Activated naive CD8-positive, alpha-beta T cell treated with anti-CD3 and anti-CD28 coated beads, Interleukin-2, amount 10 ng/mL, durations not matched to agents 7 days and 5 days (primary cell): Measurements from ENCODE around the gene PKD1. TPM values are rescaled to one million over a fixed set of nuclear protein-coding genes. Genes with fewer than 3 reads are reported as not detected.

Source experiments
- ATAC-seq: fragments of 150-1000 bp; cut with Tn5 transposase; one replicate; pipeline ENCODE4 v1.10.0; 2021; ENCODE audit warnings: low read depth, moderate library complexity
- POLR2A ChIA-PET: fragments of 350-600 bp; sonication (Branson Sonifier 250); formaldehyde crosslinking; loops from one replicate; lab custom pipeline; 2021; ENCODE audit warnings: antibody characterized with exemption; lab: Charles Lee
- DNase-seq: peaks from one replicate; pipeline ENCODE4 v3.0.0; 2021
- H3K27ac Mint-ChIP-seq: one replicate; pipeline ENCODE4 v1.8.0; 2022; ENCODE audit warnings: mild to moderate bottlenecking, mixed read lengths
- H3K27me3 Mint-ChIP-seq: one replicate; pipeline ENCODE4 v1.8.0; 2022; ENCODE audit warnings: mild to moderate bottlenecking, moderate library complexity, mixed read lengths
- H3K36me3 Mint-ChIP-seq: one replicate; pipeline ENCODE4 v1.8.0; 2021; ENCODE audit warnings: mild to moderate bottlenecking, mixed read lengths
- H3K4me1 Mint-ChIP-seq: one replicate; pipeline ENCODE4 v1.8.0; 2021; ENCODE audit warnings: mixed read lengths
- H3K4me3 Mint-ChIP-seq: one replicate; pipeline ENCODE4 v1.8.0; 2022; ENCODE audit warnings: mild to moderate bottlenecking, moderate library complexity, mixed read lengths
- H3K9me3 Mint-ChIP-seq: one replicate; pipeline ENCODE4 v1.8.0; 2021; ENCODE audit warnings: mixed read lengths
- total RNA-seq, 2 experiments: library from RNA; stranded (reverse); gene quantifications; one replicate each; pipeline ENCODE4 v1.2.3, GENCODE V29; 2021

The PKD1 gene
- total RNA-seq, 2 experiments from 2014 or later: 95.5 to 97.3 TPM

DNA sequence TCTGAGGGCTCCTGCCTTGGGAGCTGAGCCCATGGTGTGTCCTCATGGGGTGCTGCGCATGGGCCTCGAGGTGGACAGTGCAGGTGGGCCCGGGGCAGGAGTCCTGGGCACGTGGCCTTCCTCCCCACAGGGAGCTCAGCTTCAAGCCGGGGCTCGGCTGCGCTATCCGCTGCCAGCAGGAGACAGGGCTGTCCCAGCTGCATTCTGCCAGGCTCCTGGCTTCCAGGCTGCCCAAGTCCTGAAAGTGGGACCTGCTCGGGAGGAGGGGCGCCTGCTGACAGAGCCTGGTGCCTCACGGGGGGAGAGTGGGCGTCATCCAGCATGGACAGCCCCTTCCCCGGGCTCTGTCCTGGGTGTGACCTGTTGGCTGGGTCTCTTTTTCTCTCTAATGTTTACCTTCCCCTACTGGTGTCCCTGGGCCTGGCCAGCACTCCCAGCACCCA, 27.0 kb upstream of the PKD1 start:
- Mint-ChIP-seq H3K4me1 (peaks cover 3% of the 10 kb centered on the region), H3K4me3 (no peak overlapping the region), H3K27ac (no peak overlapping the region), H3K36me3 (peaks cover 18% of the 10 kb centered on the region), H3K9me3 (no peaks in the 10 kb centered on the region), H3K27me3 (no peaks in the 10 kb centered on the region)
- ATAC-seq (no peak), DNase-seq (no peak)
- POLR2A ChIA-PET: no interaction called here

DNA sequence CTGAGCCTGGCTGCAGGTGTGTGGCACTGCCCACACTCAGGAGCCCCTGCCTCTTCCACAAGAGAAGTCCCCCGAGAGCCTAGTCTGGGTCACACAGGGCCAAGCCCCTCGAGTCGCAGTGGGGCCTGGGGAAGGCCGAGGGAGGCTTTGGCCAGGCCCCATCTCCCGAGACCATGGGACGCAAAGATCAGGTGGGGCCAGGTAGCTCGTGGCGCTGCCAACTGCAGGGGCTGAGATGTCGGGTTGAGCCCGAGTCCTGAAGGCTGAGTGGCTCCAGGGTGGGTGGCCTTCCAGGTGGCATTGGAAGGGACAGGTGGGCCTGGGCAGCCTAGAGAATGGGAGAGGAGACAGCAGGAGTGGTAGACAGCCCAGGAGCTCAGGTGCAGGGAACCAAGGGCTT, 26.2 kb upstream of the PKD1 start:
- Mint-ChIP-seq H3K27ac (no peak overlapping the region), H3K27me3 (no peaks in the 10 kb centered on the region), H3K9me3 (no peaks in the 10 kb centered on the region), H3K4me3 (no peak overlapping the region), H3K4me1 (peaks cover 9% of the 10 kb centered on the region), H3K36me3 (peaks cover 18% of the 10 kb centered on the region)
- POLR2A ChIA-PET: no interaction called here
- DNase-seq (no peak), ATAC-seq (no peak)

DNA sequence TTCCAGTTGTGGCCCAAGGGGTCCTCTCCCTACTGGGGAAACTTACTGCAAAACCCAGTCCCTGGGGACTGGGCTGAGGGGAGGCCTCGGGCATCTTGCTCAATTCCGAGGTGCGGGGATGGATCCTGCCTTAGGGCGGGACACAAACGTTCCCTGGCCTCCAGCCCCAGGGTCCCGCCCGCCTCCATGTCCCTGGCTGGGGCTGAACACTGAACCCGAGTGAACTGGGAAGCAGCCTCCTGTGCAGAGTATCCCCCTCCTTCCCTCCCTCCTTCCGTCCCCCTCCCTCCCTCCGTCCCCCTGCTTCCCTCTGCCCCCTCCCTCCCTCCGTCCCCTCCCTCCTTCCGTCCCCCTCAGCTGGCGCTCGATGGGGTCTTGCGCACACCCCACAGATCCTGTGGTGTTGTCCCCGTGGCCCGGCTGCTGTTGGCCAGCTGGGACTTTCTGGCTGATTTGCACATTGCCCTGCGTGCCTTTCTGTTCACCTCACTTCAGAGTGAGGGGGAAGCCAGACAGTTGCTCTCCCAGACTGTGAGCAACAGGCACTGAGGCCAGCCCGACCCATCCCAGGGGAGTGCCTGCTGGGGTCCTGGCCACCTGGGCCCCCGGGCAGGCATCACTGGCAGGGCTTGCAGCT, 25.3 kb upstream of the PKD1 start:
- Mint-ChIP-seq H3K27me3 (no peaks in the 10 kb centered on the region), H3K4me1 (peaks cover 16% of the 10 kb centered on the region), H3K9me3 (no peaks in the 10 kb centered on the region), H3K27ac (no peak overlapping the region), H3K4me3 (no peak overlapping the region), H3K36me3 (peaks cover 17% of the 10 kb centered on the region)
- ATAC-seq (no peak), DNase-seq (no peak)
- POLR2A ChIA-PET: no interaction called here

GRCh38 chr16:2159175-2159838, 23.6 kb upstream of the PKD1 start:
- POLR2A ChIA-PET: no interaction called here
- Mint-ChIP-seq H3K4me3 (no peak overlapping the region), H3K36me3 (peaks cover 12% of the 10 kb centered on the region), H3K4me1 (peaks cover 17% of the 10 kb centered on the region), H3K27ac (no peak overlapping the region), H3K27me3 (no peaks in the 10 kb centered on the region), H3K9me3 (no peaks in the 10 kb centered on the region)
- DNase-seq: no peak
- no peak for ATAC-seq

- POLR2A ChIA-PET: no interaction called here
- Mint-ChIP-seq H3K27me3 (no peaks in the 10 kb centered on the region), H3K4me1 (peaks cover 21% of the 10 kb centered on the region), H3K27ac (no peak overlapping the region), H3K36me3 (peaks cover 12% of the 10 kb centered on the region), H3K9me3 (no peaks in the 10 kb centered on the region), H3K4me3 (no peak overlapping the region)
- DNase-seq (no peak), ATAC-seq (no peak)
These were observed 22.6 kb upstream of the PKD1 start for GRCh38 chr16:2158262-2158638.

DNA sequence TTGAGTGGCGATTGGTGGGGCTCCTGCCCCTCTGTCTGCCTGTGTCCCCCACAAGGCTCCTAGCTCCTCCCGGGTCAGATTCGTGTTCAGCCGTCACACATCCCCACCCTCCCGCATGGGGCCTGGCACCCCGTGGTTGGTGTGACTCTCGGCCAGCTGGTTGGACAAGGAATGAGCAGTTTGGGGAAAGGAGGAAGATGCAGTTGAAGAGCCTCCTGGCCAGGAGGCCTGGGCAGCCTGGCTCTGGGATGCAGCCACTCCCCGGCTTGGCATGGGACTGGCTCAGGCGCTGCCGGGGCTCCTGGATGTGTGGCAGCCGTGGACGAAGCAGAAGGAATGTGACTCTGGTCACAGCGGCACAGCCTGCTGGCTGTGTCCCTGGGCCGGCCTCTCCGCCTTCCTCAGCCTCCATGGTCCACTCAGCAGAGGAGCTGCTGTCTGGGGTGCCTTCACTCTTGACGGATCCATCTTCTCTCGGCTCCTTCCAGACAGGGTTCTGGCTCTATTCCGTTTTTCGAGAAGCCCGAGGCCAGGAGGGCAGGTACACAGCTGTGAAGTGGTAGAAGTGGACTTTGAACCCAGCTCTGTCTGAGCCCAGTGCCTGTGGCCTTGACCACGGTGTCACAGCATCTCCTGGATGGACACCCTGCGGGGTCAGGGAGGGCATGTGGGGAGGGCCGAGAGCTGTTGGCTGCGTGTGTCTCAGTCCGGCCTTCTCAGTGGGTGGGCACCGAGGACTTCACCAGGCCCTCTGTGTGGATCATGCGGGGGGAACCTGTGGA, 22.0 kb upstream of the PKD1 start:
- Mint-ChIP-seq H3K9me3 (no peaks in the 10 kb centered on the region), H3K27me3 (no peaks in the 10 kb centered on the region), H3K36me3 (peaks cover 10% of the 10 kb centered on the region), H3K27ac (no peak overlapping the region), H3K4me1 (peaks cover 21% of the 10 kb centered on the region), H3K4me3 (peak overlapping the region; percentile 97)
- ATAC-seq (no peak), DNase-seq (no peak)
- POLR2A ChIA-PET: no interaction called here

GRCh38 chr16:2156849-2157224, 21.1 kb upstream of the PKD1 start:
- H3K9me3 Mint-ChIP-seq: no peaks in the 10 kb centered on the region
- POLR2A ChIA-PET: no interaction called here
- peaks cover 7% of the 10 kb centered on the region for H3K36me3 Mint-ChIP-seq
- H3K27me3 Mint-ChIP-seq: no peaks in the 10 kb centered on the region
- ATAC-seq (no peak), DNase-seq (no peak)
- H3K4me1 Mint-ChIP-seq: peaks cover 21% of the 10 kb centered on the region
- H3K4me3 Mint-ChIP-seq: peak overlapping the region; percentile 97
- H3K27ac Mint-ChIP-seq: peak overlapping the region; percentile 92

GRCh38 chr16:2155977-2156848, 20.5 kb upstream of the PKD1 start:
- POLR2A ChIA-PET: interaction anchor here (0.5 to 3.8 kb wide), 55 partner anchors 10 to 683 kb away, joined by 3 to 32 read pairs (median 5); partner anchors contain the start of genes BRICD5, CCNF, ECI1 and JPT2
- no peaks in the 10 kb centered on the region for H3K27me3 Mint-ChIP-seq
- peaks cover 9% of the 10 kb centered on the region for H3K36me3 Mint-ChIP-seq
- no peaks in the 10 kb centered on the region for H3K9me3 Mint-ChIP-seq
- H3K27ac Mint-ChIP-seq: peak overlapping the region; percentile 92
- peak; percentile 51 for DNase-seq
- peak overlapping the region; percentile 97 for H3K4me3 Mint-ChIP-seq
- ATAC-seq: no peak
- peaks cover 24% of the 10 kb centered on the region for H3K4me1 Mint-ChIP-seq

DNA sequence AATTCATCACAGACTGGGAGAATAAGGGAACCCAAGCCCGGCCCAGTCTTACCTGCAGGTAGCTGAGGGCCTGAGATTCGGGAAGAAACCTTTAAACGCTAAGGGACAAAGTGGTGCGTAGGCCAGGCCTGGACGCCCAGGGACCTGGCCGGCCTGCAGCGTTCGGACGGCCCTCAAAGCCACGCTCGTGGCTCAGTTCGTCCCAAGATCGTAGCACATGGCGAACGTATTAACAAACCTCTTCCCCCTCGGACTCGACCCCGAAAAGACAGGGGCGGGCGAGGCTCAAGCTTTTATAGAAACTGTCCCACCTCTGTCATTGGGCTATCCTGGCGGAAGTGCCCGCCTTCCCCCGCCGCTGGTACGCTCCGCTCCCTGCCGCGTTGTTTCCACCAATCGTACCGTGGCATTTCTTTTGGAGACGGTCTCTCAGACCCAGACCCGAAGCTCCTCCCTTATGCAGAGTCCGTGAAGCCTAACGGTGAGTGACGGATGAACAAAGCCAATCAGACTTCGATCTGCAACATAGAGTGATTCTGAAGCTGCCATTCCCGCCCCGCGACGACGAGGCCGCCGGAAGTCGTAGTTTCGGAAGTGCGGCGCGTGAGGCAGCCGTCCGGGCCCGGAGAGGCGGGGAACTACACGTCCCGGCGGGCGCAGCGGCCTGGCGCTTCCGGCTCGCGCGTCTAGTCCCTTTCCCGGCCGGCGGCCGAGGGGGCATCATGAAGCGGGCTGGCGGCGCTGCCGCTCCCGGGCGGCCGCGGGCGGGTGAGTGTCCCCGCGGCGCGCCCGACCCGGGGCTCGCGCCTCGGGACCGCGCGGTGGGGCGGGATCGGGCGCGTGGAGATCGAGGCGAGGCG, 19.6 kb upstream of the PKD1 start, which contains the start of gene TRAF7:
Gene TRAF7, plus strand, starts transcription at position 692 of the 860 bp plus-strand sequence. CDS start 8,139 bp downstream, outside the sequence.
- POLR2A ChIA-PET: interaction anchor here (0.5 to 3.8 kb wide), 74 partner anchors 9 to 1567 kb away, joined by 3 to 32 read pairs (median 4); partner anchors contain the start of genes BRICD5, CCNF, ECI1 and GFER
- H3K9me3 Mint-ChIP-seq: no peaks in the 10 kb centered on the region
- DNase-seq (peak; percentile 95), ATAC-seq (peak; percentile 94)
- H3K36me3 Mint-ChIP-seq: peaks cover 11% of the 10 kb centered on the region
- H3K27ac Mint-ChIP-seq: peak within 1 kb of the TSS; percentile 92
- peak within 1 kb of the TSS; percentile 97 for H3K4me3 Mint-ChIP-seq
- H3K4me1 Mint-ChIP-seq: peaks cover 25% of the 10 kb centered on the region
- H3K27me3 Mint-ChIP-seq: no peaks in the 10 kb centered on the region

GRCh38 chr16:2154533-2155090, 18.9 kb upstream of the PKD1 start:
- no peaks in the 10 kb centered on the region for H3K9me3 Mint-ChIP-seq
- H3K27me3 Mint-ChIP-seq: no peaks in the 10 kb centered on the region
- ATAC-seq: no peak
- H3K27ac Mint-ChIP-seq: peak overlapping the region; percentile 74
- H3K4me1 Mint-ChIP-seq: peaks cover 27% of the 10 kb centered on the region
- POLR2A ChIA-PET: interaction anchor here (0.6 to 3.8 kb wide), 53 partner anchors 9 to 774 kb away, joined by 3 to 32 read pairs (median 5); partner anchors contain the start of genes BRICD5, CCNF, ECI1 and GFER
- DNase-seq: no peak
- peak overlapping the region; percentile 91 for H3K4me3 Mint-ChIP-seq
- H3K36me3 Mint-ChIP-seq: peaks cover 11% of the 10 kb centered on the region

GRCh38 chr16:2152695-2153506, 17.2 kb upstream of the PKD1 start:
- no peaks in the 10 kb centered on the region for H3K27me3 Mint-ChIP-seq
- peak overlapping the region; percentile 91 for H3K4me3 Mint-ChIP-seq
- ATAC-seq (no peak), DNase-seq (no peak)
- peaks cover 11% of the 10 kb centered on the region for H3K36me3 Mint-ChIP-seq
- no peaks in the 10 kb centered on the region for H3K9me3 Mint-ChIP-seq
- peaks cover 28% of the 10 kb centered on the region for H3K4me1 Mint-ChIP-seq
- POLR2A ChIA-PET: interaction anchor here (0.6 to 3.8 kb wide), 11 partner anchors 13 to 327 kb away, joined by 3 to 32 read pairs (median 3); partner anchors contain the start of genes ECI1, FAHD1, HAGH and NHERF2
- H3K27ac Mint-ChIP-seq: peak overlapping the region; percentile 74
